Osteocyte (in vitro differentiated cells): ENCODE results near the gene PLXNA4. TPM values are rescaled to one million over a fixed set of nuclear protein-coding genes. Genes with fewer than 3 reads are reported as not detected.

Source experiments
- DNase-seq: peaks from one replicate; pipeline ENCODE4 v3.0.0; 2021; ENCODE audit warnings: mixed read lengths; ENCODE audit not compliant: unreplicated experiment; ENCODE audit errors: extremely low spot score
- H3K27ac Mint-ChIP-seq: one replicate; pipeline ENCODE4 v1.8.0; 2021; ENCODE audit warnings: mild to moderate bottlenecking, mixed read lengths; ENCODE audit not compliant: unreplicated experiment
- H3K27me3 Mint-ChIP-seq: one replicate; pipeline ENCODE4 v1.8.0; 2021; ENCODE audit warnings: mixed read lengths; ENCODE audit not compliant: unreplicated experiment
- H3K36me3 Mint-ChIP-seq: one replicate; pipeline ENCODE4 v1.8.0; 2021; ENCODE audit warnings: mixed read lengths; ENCODE audit not compliant: unreplicated experiment
- H3K4me1 Mint-ChIP-seq: one replicate; pipeline ENCODE4 v1.8.0; 2021; ENCODE audit warnings: mixed read lengths; ENCODE audit not compliant: unreplicated experiment
- H3K4me3 Mint-ChIP-seq: one replicate; pipeline ENCODE4 v1.8.0; 2021; ENCODE audit warnings: mild to moderate bottlenecking, moderate library complexity, mixed read lengths; ENCODE audit not compliant: unreplicated experiment
- H3K9me3 Mint-ChIP-seq: one replicate; pipeline ENCODE4 v1.8.0; 2021; ENCODE audit warnings: mixed read lengths; ENCODE audit not compliant: unreplicated experiment
- CTCF ChIP-seq: fragments of 200-600 bp; sonication (generic); IDR thresholded peaks from 2 replicates; pipeline ENCODE4 v1.5.0; 2021; ENCODE audit warnings: antibody characterized with exemption, mild to moderate bottlenecking, moderate library complexity
- total RNA-seq: library from RNA; stranded (reverse); gene quantifications from 2 replicates; pipeline ENCODE4 v1.2.1, GENCODE V29; 2021

The PLXNA4 gene
- total RNA-seq, 1 donor from 2014 or later = 59.0 TPM

GRCh38 chr7:132618956-132619305, 42.7 kb upstream of the PLXNA4 start:
- Mint-ChIP-seq H3K4me1 (peaks cover 20% of the 10 kb centered on the region), H3K27ac (peak overlapping the region; percentile 57), H3K4me3 (no peak overlapping the region), H3K36me3 (no peaks in the 10 kb centered on the region), H3K27me3 (no peaks in the 10 kb centered on the region), H3K9me3 (no peaks in the 10 kb centered on the region)
- no peak for DNase-seq
- TF ChIP-seq CTCF = no peak

- no peak for DNase-seq
- no peaks in the 10 kb centered on the region for H3K36me3 Mint-ChIP-seq
- TF ChIP-seq CTCF = no peak
- H3K4me1 Mint-ChIP-seq = peaks cover 20% of the 10 kb centered on the region
- no peak overlapping the region for H3K4me3 Mint-ChIP-seq
- H3K27me3 Mint-ChIP-seq = no peaks in the 10 kb centered on the region
- H3K27ac Mint-ChIP-seq = peak overlapping the region; percentile 57
- no peaks in the 10 kb centered on the region for H3K9me3 Mint-ChIP-seq
Observed at GRCh38 chr7:132618271-132618955, 42.1 kb upstream of the PLXNA4 start.

- Mint-ChIP-seq H3K4me1 (peaks cover 20% of the 10 kb centered on the region), H3K4me3 (peak overlapping the region; percentile 60), H3K36me3 (no peaks in the 10 kb centered on the region), H3K27me3 (peaks cover 13% of the 10 kb centered on the region), H3K27ac (no peak overlapping the region), H3K9me3 (no peaks in the 10 kb centered on the region)
- TF ChIP-seq CTCF = peak; percentile 40
- DNase-seq = no peak
Observed at GRCh38 chr7:132614428-132615318, 38.4 kb upstream of the PLXNA4 start.

GRCh38 chr7:132613737-132614136, 37.5 kb upstream of the PLXNA4 start:
- Mint-ChIP-seq H3K27ac (no peak overlapping the region), H3K27me3 (peaks cover 13% of the 10 kb centered on the region), H3K36me3 (no peaks in the 10 kb centered on the region), H3K4me1 (peaks cover 14% of the 10 kb centered on the region), H3K9me3 (no peaks in the 10 kb centered on the region), H3K4me3 (no peak overlapping the region)
- no peak for TF ChIP-seq CTCF
- DNase-seq = no peak

- no peak overlapping the region for H3K27ac Mint-ChIP-seq
- peaks cover 13% of the 10 kb centered on the region for H3K27me3 Mint-ChIP-seq
Observed at GRCh38 chr7:132610995-132611394, 34.7 kb upstream of the PLXNA4 start.

More at GRCh38 chr7:132610995-132611394, 34.7 kb upstream of the PLXNA4 start:
- H3K9me3 Mint-ChIP-seq = no peaks in the 10 kb centered on the region
- DNase-seq = no peak
- no peak overlapping the region for H3K4me3 Mint-ChIP-seq
- H3K36me3 Mint-ChIP-seq = no peaks in the 10 kb centered on the region
- peaks cover 9% of the 10 kb centered on the region for H3K4me1 Mint-ChIP-seq
- no peak for TF ChIP-seq CTCF
